ENCODE results near the gene PPP1R9B. TPM values are rescaled to one million over a fixed set of nuclear protein-coding genes. Genes with fewer than 3 reads are reported as not detected.

Gene PPP1R9B
- total RNA-seq, 1 experiment from 2014 or later = 21.7 TPM

GRCh38 chr17:50161023-50161910, 10.8 kb upstream of the PPP1R9B start (continued):
- TF ChIP-seq ZNF281 (CRISPR knock-in tag; IDR thresholded peaks at IDR 0.05) (peak; percentile 73; the same call in 1 of the 2 replicates), TEAD1 (CRISPR knock-in tag; IDR thresholded peaks at IDR 0.05) (0 out of 2 replicates have a peak, but pooled peaks have one; percentile 27), FOXP4 (CRISPR knock-in tag; IDR thresholded peaks at IDR 0.05) (peak; percentile 82), MLX (CRISPR knock-in tag; IDR thresholded peaks at IDR 0.05) (no peak), FOXP1 (CRISPR knock-in tag; IDR thresholded peaks at IDR 0.05; ENCODE audit: borderline replicate concordance) (peak; percentile 81; the same call in 1 of the 2 replicates)
- TF ChIP-seq, protein P1, sequence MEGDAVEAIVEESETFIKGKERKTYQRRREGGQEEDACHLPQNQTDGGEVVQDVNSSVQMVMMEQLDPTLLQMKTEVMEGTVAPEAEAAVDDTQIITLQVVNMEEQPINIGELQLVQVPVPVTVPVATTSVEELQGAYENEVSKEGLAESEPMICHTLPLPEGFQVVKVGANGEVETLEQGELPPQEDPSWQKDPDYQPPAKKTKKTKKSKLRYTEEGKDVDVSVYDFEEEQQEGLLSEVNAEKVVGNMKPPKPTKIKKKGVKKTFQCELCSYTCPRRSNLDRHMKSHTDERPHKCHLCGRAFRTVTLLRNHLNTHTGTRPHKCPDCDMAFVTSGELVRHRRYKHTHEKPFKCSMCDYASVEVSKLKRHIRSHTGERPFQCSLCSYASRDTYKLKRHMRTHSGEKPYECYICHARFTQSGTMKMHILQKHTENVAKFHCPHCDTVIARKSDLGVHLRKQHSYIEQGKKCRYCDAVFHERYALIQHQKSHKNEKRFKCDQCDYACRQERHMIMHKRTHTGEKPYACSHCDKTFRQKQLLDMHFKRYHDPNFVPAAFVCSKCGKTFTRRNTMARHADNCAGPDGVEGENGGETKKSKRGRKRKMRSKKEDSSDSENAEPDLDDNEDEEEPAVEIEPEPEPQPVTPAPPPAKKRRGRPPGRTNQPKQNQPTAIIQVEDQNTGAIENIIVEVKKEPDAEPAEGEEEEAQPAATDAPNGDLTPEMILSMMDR (IDR thresholded peaks at IDR 0.05) = peak; percentile 64
- TF ChIP-seq, protein P2, sequence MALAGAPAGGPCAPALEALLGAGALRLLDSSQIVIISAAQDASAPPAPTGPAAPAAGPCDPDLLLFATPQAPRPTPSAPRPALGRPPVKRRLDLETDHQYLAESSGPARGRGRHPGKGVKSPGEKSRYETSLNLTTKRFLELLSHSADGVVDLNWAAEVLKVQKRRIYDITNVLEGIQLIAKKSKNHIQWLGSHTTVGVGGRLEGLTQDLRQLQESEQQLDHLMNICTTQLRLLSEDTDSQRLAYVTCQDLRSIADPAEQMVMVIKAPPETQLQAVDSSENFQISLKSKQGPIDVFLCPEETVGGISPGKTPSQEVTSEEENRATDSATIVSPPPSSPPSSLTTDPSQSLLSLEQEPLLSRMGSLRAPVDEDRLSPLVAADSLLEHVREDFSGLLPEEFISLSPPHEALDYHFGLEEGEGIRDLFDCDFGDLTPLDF (CRISPR knock-in tag; IDR thresholded peaks at IDR 0.05) = no peak

GRCh38 chr17:50157891-50158290, 7.4 kb upstream of the PPP1R9B start:
- ATAC-seq (no peak), DNase-seq (ENCODE audit: low spot score) (no peak)
- Mint-ChIP-seq H3K27ac (no peak overlapping the region), H3K36me3 (no peaks in the 10 kb centered on the region), H3K4me1 (peaks cover 18% of the 10 kb centered on the region), H3K4me3 (no peak overlapping the region), H3K9me3 (no peaks in the 10 kb centered on the region), H3K27me3 (ENCODE audit: low read depth) (peaks cover 26% of the 10 kb centered on the region)
- TF ChIP-seq USF2 (CRISPR knock-in tag; IDR thresholded peaks at IDR 0.05) (no peak), ZNF263 (CRISPR knock-in tag; IDR thresholded peaks at IDR 0.05; ENCODE audit: low read depth) (no peak)
- ChIA-PET CTCF (interaction anchor here (0.7 to 1.5 kb wide), 2 partner anchors 20 to 42 kb away, joined by 3 read pairs; no protein-coding TSS in a partner anchor), POLR2A (no interaction called here)

- DNase-seq (ENCODE audit: low spot score) (no peak), ATAC-seq (no peak)
- Mint-ChIP-seq H3K4me1 (peaks cover 15% of the 10 kb centered on the region), H3K4me3 (no peak overlapping the region), H3K27me3 (ENCODE audit: low read depth) (peaks cover 11% of the 10 kb centered on the region), H3K27ac (no peak overlapping the region), H3K36me3 (no peaks in the 10 kb centered on the region), H3K9me3 (no peaks in the 10 kb centered on the region)
- CTCF ChIA-PET = interaction anchor here (0.6 to 3.0 kb wide), 3 partner anchors 14 to 75 kb away, joined by 3 to 10 read pairs (median 3); no protein-coding TSS in a partner anchor
- POLR2A ChIA-PET = no interaction called here
- TF ChIP-seq, protein P3, sequence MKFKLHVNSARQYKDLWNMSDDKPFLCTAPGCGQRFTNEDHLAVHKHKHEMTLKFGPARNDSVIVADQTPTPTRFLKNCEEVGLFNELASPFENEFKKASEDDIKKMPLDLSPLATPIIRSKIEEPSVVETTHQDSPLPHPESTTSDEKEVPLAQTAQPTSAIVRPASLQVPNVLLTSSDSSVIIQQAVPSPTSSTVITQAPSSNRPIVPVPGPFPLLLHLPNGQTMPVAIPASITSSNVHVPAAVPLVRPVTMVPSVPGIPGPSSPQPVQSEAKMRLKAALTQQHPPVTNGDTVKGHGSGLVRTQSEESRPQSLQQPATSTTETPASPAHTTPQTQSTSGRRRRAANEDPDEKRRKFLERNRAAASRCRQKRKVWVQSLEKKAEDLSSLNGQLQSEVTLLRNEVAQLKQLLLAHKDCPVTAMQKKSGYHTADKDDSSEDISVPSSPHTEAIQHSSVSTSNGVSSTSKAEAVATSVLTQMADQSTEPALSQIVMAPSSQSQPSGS (CRISPR knock-in tag; IDR thresholded peaks at IDR 0.05; ENCODE audit: borderline replicate concordance, low read depth) = no peak
- TF ChIP-seq ESRRA (CRISPR knock-in tag; IDR thresholded peaks at IDR 0.05; ENCODE audit: borderline replicate concordance) (no peak), RORB (CRISPR knock-in tag; IDR thresholded peaks at IDR 0.05) (no peak), ZNF138 (CRISPR knock-in tag; conservative IDR thresholded peaks at IDR 0.05) (no peak), HMGA2 (CRISPR knock-in tag; IDR thresholded peaks at IDR 0.05) (no peak), MXD4 (CRISPR knock-in tag; IDR thresholded peaks at IDR 0.05; ENCODE audit: borderline replicate concordance) (no peak)
- TF ChIP-seq, protein P4, sequence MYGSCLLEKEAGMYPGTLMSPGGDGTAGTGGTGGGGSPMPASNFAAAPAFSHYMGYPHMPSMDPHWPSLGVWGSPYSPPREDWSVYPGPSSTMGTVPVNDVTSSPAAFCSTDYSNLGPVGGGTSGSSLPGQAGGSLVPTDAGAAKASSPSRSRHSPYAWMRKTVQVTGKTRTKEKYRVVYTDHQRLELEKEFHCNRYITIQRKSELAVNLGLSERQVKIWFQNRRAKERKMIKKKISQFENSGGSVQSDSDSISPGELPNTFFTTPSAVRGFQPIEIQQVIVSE (CRISPR knock-in tag; IDR thresholded peaks at IDR 0.05; ENCODE audit: borderline replicate concordance) = no peak
- TF ChIP-seq, protein P5, sequence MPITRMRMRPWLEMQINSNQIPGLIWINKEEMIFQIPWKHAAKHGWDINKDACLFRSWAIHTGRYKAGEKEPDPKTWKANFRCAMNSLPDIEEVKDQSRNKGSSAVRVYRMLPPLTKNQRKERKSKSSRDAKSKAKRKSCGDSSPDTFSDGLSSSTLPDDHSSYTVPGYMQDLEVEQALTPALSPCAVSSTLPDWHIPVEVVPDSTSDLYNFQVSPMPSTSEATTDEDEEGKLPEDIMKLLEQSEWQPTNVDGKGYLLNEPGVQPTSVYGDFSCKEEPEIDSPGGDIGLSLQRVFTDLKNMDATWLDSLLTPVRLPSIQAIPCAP (CRISPR knock-in tag; IDR thresholded peaks at IDR 0.05) = no peak
Observed at GRCh38 chr17:50155115-50155819, 4.8 kb upstream of the PPP1R9B start.

Data from WTC11 (cell line).